Measurements from ENCODE around the gene SHBG.

The SHBG gene

DNA sequence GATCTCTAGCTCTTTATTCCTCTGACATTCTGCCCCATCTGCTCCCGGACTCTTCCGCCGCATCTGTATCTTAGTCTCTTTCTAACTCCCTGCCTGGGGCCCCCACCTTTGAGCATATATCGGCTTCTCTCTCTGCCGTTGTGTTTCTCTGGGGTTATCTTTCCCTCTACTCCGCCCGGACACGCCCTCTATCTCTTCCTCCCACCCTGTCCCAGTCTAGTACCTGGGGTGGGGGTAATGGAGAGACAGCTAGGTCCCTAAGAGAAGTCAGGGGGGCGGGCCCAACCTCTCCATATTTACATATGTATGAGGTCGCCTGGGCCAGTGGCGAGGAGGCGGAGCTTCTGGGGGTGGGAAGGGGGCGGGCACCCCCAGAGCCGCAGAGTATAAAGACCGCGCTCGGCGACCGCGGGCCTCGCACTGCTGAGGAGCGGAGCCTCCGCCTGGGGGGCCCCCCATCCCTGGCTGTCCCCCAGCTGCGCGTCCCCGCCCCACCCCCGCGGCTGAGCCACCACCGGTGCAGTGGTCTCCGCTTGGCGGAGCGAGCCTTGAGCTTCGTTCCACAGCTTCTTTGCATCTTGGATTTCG is 20.7 kb downstream of the SHBG start, which contains the start of gene ATP1B2:
ATP1B2 (plus strand) TSS at position 418 of the 588 bp plus-strand sequence. CDS start 593 bp downstream, outside the sequence.
- TF ChIP-seq, protein P1, sequence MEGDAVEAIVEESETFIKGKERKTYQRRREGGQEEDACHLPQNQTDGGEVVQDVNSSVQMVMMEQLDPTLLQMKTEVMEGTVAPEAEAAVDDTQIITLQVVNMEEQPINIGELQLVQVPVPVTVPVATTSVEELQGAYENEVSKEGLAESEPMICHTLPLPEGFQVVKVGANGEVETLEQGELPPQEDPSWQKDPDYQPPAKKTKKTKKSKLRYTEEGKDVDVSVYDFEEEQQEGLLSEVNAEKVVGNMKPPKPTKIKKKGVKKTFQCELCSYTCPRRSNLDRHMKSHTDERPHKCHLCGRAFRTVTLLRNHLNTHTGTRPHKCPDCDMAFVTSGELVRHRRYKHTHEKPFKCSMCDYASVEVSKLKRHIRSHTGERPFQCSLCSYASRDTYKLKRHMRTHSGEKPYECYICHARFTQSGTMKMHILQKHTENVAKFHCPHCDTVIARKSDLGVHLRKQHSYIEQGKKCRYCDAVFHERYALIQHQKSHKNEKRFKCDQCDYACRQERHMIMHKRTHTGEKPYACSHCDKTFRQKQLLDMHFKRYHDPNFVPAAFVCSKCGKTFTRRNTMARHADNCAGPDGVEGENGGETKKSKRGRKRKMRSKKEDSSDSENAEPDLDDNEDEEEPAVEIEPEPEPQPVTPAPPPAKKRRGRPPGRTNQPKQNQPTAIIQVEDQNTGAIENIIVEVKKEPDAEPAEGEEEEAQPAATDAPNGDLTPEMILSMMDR (conservative IDR thresholded peaks at IDR 0.05; ENCODE audit: control insufficient read depth, insufficient read depth, low read depth, low read length), result no peak
- peak; percentile 8 for DNase-seq (ENCODE audit: low read depth)
- H3K4me3 ChIP-seq (ENCODE audit: control insufficient read depth, low read depth, low read length), result peak within 1 kb of the TSS; percentile 19

DNA sequence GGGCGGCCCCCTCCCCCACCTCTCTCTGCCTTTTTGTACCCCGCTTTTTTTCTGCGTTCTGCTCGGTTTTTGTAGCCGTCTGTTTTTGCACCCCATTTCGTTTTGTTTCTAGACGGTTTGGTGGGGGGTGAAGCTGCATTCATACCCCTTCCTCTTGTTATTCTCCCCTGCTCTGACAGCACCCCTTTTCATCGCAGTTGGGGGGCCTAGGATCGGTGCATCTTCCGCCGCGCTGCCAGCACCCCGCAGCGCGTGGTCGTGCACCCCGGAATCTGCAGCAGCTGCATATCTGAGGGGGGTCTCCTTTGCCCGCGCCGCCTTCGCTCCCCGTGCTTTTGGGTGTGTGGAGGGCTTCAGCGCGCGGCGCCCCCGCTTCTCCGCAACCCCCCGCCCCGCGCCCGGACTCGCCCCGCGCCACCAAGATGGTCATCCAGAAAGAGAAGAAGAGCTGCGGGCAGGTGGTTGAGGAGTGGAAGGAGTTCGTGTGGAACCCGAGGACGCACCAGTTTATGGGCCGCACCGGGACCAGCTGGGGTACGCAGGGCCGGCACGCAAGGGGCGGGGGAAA is 21.2 kb downstream of the SHBG start:
- peak overlapping the region; percentile 19 for H3K4me3 ChIP-seq (ENCODE audit: control insufficient read depth, low read depth, low read length)
- DNase-seq (ENCODE audit: low read depth), result no peak

DNA sequence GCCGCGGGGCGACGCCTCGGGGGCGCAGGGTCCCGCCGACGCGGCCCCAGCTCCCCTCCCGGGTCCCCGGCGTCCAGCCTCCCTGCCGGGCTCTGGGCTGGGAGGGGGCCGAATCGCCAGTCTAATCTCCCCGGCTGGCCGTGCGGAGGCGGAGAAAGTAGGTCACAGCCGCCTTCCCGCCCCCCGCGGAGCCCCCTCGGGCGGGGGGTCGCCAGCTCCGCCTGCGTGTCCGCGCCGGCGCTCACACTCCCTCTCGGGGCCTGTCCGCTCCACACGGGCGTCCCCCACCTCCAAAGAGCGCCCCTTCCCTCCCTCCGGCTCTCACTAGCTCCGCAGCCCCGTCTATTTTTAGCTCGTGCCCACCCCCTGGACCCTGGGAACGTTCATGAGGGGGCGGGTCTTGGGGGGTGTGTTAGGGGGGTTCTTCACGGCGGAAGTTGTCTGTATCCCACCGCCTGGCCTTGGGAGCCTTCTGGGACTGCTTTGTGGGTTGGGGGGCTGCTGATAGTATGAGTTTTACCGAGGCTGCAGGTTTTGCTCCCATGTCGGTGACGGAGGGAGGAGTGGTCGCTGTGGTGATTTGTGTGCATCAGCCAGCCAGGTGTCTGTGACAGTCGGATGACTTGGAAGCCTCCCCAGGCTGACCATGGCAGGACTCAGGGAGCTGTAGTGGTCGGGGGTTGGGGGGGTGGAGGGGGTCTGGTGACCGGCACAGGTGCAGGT is 21.9 kb downstream of the SHBG start:
- no peak overlapping the region for H3K4me3 ChIP-seq (ENCODE audit: control insufficient read depth, low read depth, low read length)
- DNase-seq (ENCODE audit: low read depth), result no peak
- TF ChIP-seq, protein P1 (conservative IDR thresholded peaks at IDR 0.05; ENCODE audit: control insufficient read depth, insufficient read depth, low read depth, low read length), result no peak

More for the DNA sequence above, 21.2 kb downstream of the SHBG start:
- TF ChIP-seq, protein P1 (conservative IDR thresholded peaks at IDR 0.05; ENCODE audit: control insufficient read depth, insufficient read depth, low read depth, low read length), result no peak

DNA sequence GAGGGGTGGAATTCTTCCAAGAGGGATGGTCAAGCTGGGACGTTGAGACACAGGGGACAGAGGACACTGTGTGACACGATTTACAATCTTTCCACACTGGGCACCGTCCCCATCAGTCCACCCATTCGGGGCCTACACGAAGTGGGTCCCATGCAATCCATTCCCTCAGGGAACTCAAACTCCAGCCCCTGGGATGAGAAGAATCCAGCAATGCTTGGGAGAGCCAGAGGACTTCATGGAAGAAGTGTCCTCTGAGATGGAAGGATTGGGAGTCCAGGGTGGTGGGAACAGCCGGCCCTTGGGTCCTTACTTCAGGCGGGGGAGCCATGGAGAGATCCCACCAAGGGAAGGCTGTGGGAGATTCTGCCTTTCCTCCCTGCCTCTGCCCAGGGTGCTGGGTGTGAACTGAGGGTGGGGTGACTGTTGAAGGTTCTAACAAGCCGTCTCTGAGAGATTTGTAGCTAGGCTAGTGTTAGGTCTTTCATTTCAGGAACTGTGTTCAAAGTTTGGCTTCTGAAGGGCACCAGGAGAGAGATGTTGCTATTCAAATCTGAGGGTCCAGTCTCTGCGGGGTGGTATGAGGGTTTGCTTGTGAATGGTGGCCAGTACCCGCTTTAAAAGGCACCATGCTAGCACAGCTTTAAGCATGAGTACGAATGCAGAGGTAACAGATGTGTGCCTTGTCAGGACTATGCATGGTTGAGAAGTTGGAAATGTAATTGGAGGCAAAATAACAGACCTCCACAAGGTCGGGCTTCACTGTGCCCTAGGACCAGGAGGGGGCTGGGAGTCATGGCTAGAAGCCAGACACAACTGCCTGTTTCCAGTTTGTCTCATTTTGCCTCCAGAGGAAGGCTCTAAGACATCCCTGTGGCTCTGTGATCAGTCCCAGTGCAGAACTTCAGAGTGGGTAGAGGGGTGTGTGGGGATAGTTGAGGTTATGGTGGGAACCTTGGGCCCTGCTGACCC is 22.7 kb downstream of the SHBG start:
- H3K4me3 ChIP-seq (ENCODE audit: control insufficient read depth, low read depth, low read length), result no peak overlapping the region
- TF ChIP-seq, protein P1 (conservative IDR thresholded peaks at IDR 0.05; ENCODE audit: control insufficient read depth, insufficient read depth, low read depth, low read length), result no peak
- DNase-seq (ENCODE audit: low read depth), result no peak

DNA sequence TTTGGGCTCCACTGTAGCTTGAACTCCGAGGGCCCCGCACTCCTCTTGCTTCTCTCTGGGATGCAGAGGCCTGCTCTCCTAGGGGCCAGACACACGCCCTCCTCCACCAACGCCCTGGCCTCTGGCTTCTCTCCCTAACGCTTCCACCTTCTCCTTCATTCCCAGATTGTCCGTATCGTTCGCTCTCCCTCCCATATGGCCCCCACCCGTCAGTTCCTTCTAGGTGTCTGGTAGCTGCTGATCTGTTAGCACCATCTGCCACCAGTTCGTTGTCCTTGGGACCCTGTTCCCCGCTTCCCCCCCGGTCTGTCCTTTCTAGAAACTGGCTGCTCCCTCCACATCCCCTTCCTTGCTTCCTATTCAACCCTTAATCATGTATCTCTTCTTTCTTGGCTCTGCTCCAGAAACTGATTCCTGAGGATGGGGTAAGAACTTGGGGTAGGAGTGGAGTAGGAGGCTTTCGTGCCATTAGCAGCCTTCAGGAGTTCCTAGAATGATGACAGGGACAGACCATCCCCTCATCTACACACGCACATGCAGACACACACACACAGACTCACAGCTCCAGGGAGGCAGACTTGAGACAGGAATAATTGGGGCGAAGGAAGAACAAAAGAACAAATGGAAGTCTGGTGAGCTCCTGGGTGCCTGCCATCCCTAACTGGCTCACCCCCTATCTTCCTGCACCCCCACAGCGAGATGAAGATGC is 25.1 kb downstream of the SHBG start:
- peak; percentile 5 for DNase-seq (ENCODE audit: low read depth)
- TF ChIP-seq, protein P1 (conservative IDR thresholded peaks at IDR 0.05; ENCODE audit: control insufficient read depth, insufficient read depth, low read depth, low read length), result no peak
- no peak overlapping the region for H3K4me3 ChIP-seq (ENCODE audit: control insufficient read depth, low read depth, low read length)

DNA sequence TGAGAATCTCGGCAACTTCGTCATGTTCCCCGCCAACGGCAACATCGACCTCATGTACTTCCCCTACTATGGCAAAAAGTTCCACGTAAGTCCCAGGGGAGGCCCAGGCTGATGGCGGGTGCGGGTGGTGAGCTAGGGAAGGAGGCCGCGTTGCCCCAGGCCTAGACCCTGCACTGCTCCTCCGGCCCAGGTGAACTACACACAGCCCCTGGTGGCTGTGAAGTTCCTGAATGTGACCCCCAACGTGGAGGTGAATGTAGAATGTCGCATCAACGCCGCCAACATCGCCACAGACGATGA is 25.6 kb downstream of the SHBG start:
- H3K4me3 ChIP-seq (ENCODE audit: control insufficient read depth, low read depth, low read length), result no peak overlapping the region
- no peak for DNase-seq (ENCODE audit: low read depth)
- TF ChIP-seq, protein P1 (conservative IDR thresholded peaks at IDR 0.05; ENCODE audit: control insufficient read depth, insufficient read depth, low read depth, low read length), result no peak
